Measurements from ENCODE around the gene DENND10.

- no peak for TF ChIP-seq BHLHE40 (IDR thresholded peaks at IDR 0.05; ENCODE audit: borderline replicate concordance)
- TF ChIP-seq FOXK2 (IDR thresholded peaks at IDR 0.05) = no peak
- no peak for TF ChIP-seq SP1 (IDR thresholded peaks at IDR 0.05)
- no peak for TF ChIP-seq SUZ12 (IDR thresholded peaks at IDR 0.05)
- TF ChIP-seq ELF4 (IDR thresholded peaks at IDR 0.05) = no peak
- TF ChIP-seq FOXM1 (IDR thresholded peaks at IDR 0.05; ENCODE audit: borderline replicate concordance) = no peak
These were observed 2.4 kb upstream of the DENND10 start for GRCh38 chr10:119101366-119102098.

Measured in HEK293T (cell line).